ENCODE results near the gene GPBAR1. TPM values are rescaled to one million over a fixed set of nuclear protein-coding genes. Genes with fewer than 3 reads are reported as not detected.

GPBAR1 gene
- total RNA-seq, 2 experiments from 2014 or later = 0.97 TPM

Small RNAs within 50 kb of the gene (microRNA-seq; reads per million reads assigned to microRNA genes)
- 5.7 reads per million, percentile 7 among the genes with 10 or more reads in this experiment for gene MIR6513

Other genes starting within 250 kb of the GPBAR1 start
- under 1 TPM; 0.55 to 0.81 TPM for gene RUFY4, start 191.8 kb upstream of the GPBAR1 start, total RNA-seq
- under 1 TPM in 1 of 2 experiments, not detected in 1; 0.50 TPM for gene CXCR2, start 135.0 kb upstream of the GPBAR1 start, total RNA-seq
- under 1 TPM; 0.53 to 0.55 TPM for gene CXCR1, start 94.1 kb upstream of the GPBAR1 start, total RNA-seq
- 100 to 1,000 TPM; 821 to 844 TPM for gene ARPC2, start 43.8 kb upstream of the GPBAR1 start, total RNA-seq
- gene AAMP, start 9.1 kb downstream of the GPBAR1 start, total RNA-seq = 10 to 100 TPM; 52.6 to 56.2 TPM
- gene PNKD, start 9.5 kb downstream of the GPBAR1 start, total RNA-seq = 10 to 100 TPM; 36.7 to 37.6 TPM
- gene TMBIM1, start 31.5 kb downstream of the GPBAR1 start, total RNA-seq = 10 to 100 TPM; 52.9 to 58.9 TPM
- not detected for gene CATIP, start 95.8 kb downstream of the GPBAR1 start, total RNA-seq
- gene SLC11A1, start 121.3 kb downstream of the GPBAR1 start, total RNA-seq = under 1 TPM; 0.21 to 0.29 TPM
- 100 to 1,000 TPM; 175 to 185 TPM for gene CTDSP1, start 138.9 kb downstream of the GPBAR1 start, total RNA-seq
- gene VIL1, start 158.1 kb downstream of the GPBAR1 start, total RNA-seq = not detected